CD4-positive, alpha-beta T cell treated with Interleukin-4 for 1 hour (primary cell): ENCODE data around the gene SHC1.
A peak's percentile ranks its signal among the peaks of the same experiment; 100 is the strongest.

Source experiments
- DNase-seq, 2 donors: peaks; one replicate each; pipeline ENCODE4 v3.0.0-alpha.2; 2020 to 2022

SHC1 gene

DNA sequence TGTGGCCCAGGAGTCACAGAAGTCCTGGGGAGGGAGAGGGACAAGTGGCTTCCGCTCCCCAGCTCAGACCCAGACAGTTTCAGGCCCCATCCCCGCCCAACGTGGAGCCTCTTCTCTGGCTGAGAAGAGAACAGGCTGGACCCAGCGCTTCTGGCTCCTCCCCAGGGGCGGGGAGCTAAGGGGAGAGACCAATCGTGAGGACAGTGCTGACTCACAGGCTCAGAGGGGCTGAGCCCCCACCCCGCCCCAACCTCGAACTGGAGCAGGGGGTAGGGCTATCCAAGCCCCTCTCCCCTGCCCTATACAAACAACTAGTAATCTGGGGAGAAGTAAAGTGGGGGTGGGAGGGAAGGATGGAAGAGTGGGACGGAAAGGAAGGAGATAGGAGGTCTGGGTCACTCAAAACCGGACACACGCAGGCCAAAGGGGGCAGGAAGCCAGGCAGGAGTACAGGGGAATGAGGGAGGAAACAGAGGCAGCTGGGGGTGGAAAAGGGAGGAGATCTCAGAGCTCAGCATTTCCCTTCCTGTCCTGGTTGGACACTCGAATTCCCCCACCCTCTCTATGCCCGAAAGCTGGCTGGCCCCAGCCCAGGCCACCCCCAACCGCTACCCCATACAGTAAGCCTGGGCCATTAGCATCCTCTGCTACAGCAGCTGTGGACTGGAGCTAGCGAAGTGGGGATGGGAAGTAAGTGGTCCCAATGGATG, at the start of gene SHC1:
SHC1 (minus strand) TSS at position 117 of the 710 bp plus-strand sequence. CDS start 221 bp downstream, outside the sequence.
- peak in 1 of 2 donors; percentile 61 for DNase-seq

GRCh38 chr1:155019377-155020245, 49.1 kb upstream of the SHC1 start:
- no peak for DNase-seq

DNA sequence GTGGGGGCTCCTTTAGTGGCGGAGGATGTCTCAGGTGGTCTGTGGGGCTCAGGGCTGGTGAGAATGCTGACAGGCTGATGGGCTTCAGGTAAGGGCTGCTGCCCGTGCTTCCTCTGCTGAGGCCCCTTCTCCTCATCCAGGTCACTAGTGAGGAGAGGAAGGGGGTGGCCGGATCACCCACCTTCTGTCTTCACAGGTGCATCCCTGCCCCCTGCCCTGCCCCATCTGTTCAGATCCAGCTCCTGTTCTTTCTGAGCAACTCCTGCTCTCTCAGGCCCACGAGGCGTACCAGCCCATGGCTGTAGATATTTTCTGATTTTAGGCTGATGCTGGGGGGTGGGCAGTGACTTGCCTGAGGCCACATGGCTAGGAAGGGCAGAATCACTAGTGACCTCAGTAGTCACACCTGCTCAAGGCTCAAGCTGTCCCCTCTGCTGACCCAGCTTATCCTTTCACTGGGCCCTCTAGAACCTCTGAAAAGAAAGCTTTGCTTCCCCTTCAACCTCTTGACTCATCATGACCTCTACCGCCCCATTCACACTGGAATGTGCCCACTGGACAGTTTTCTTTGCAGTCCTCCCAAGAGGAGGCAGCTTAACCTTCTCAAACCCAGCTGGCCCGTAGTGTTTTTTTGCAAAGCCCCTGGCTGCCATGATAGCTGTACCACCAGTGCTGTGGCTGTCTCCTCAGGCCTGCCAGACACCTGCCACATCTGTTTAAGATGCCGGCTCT, 48.2 kb upstream of the SHC1 start:
- DNase-seq, result no peak

- DNase-seq, result no peak
Measured at GRCh38 chr1:155017946-155018316, 47.4 kb upstream of the SHC1 start.

GRCh38 chr1:155017041-155017945, 46.7 kb upstream of the SHC1 start:
- peak; percentile 89 for DNase-seq

GRCh38 chr1:155016231-155016831, 45.8 kb upstream of the SHC1 start:
- peak in 1 of 2 donors; percentile 55 for DNase-seq

DNA sequence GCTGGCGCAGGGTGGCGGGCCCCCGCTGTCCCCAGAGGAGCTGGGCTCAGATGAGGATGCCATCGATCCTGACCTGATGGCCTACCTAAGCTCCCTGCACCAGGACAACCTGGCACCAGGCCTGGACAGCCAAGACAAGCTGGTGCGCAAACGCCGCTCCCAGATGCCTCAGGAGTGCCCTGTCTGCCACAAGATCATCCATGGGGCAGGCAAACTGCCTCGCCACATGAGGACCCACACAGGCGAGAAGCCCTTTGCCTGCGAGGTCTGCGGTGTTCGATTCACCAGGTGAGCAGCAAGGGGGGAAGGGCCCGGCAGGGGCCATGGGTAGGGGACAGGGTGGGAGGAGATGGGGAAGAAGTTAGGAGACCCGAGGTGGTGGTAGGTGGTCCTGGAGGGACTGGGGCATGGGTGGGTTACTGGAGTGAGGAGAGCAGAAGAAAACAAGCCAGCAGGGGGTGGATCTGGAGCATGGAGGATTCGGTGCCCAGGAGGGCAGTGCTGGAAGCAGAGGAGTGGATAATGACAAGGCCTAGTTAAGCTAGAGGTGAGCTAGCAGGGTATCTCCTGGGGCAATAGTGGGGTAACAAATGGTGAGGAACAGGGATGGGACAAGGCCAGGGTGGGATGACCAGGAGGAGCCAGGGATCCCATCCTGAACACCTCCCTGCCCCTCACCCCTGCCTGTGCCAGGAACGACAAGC, 45.1 kb upstream of the SHC1 start:
- DNase-seq, result no peak

- DNase-seq, result no peak
Measured at GRCh38 chr1:155014709-155015508, 44.4 kb upstream of the SHC1 start.

DNA sequence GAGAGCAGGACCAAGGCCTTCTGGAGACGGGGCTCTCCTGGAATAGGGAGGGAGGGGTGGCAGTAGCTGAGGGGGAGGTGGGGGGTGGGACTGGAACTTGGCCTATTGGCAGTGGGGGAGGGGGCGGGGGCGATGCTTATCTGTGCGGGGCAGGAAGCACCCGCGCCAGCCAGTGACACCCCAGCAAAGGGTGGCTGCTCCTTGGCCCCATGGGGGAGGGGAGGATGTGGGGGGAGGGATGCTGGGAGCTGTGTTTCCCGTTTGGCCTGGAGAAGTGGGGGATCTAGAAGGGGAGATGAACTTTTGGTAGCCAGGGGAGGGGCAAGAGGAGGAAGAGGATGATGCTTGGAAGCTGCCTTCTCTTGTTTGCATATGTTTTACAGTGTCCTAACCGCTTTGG, 43.1 kb upstream of the SHC1 start:
- DNase-seq, result peak in 1 of 2 donors; percentile 46

GRCh38 chr1:155012776-155013602, 42.4 kb upstream of the SHC1 start:
- DNase-seq, result no peak

GRCh38 chr1:155012026-155012546, 41.5 kb upstream of the SHC1 start:
- peak in 1 of 2 donors; percentile 57 for DNase-seq

DNA sequence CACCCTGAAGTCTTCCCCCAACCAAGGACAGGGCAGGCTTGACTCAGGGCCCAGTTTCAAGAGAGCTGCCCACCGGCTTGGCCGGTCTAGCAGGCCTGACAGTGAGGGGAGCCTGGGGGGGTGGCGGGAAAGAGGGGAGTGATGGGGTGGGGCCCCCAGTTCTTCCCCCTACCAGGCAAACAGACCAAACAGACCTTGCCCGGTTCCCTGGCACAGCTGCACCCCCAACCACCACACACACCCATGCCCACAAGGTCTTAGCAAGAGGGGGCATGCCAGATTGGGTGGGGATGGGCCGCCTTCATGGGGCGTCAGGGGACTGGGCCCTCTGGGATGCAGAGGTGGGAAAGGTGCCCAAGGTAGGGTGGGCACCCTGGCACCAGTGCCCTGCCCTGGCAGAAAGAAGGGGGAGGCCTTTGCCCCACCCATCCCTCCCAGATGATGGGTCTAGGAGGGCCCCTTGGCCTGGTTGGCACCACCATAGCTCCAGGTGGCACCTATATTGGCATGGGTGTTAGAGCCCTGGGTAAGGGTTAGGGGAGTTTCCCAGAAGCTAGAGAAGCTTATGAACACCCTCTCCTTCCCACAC, 41.0 kb upstream of the SHC1 start:
- no peak for DNase-seq

DNA sequence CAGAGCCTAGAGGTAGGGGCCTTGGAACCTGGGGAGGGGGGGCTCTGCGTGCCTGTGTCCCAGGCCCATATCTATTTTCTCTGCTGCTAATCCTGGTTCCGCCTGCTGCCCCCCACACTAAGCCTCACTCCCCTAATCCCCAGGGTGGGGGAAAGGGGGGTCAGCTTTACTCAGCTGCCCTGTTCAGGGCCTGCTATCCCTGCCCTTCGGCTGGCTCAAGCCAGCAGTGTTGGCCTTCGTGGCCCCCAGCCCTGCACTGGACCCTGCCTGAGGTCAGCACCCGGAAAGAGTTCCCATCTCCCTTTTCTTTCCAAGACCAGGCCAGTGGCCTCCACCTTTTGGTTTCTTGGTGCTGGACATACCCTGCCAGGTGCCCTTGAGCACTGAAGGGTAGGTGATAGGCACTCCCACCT, 40.5 kb upstream of the SHC1 start:
- no peak for DNase-seq

- no peak for DNase-seq
Measured at GRCh38 chr1:155010211-155010918, 39.8 kb upstream of the SHC1 start.

- DNase-seq, result no peak
Measured at GRCh38 chr1:155009742-155010141, 39.2 kb upstream of the SHC1 start.

- DNase-seq, result no peak
Measured at GRCh38 chr1:155009221-155009711, 38.7 kb upstream of the SHC1 start.

- DNase-seq, result no peak
Measured at GRCh38 chr1:155008015-155008941, 37.7 kb upstream of the SHC1 start.
